MM.1S (cell line): ENCODE results near the gene SPO11.

Experiments used
- DNase-seq: peaks from one replicate; pipeline ENCODE4 v3.0.0-alpha.2; 2015
- H2AFZ ChIP-seq: fragments of 300-600 bp; sonication (generic); 2 replicates; pipeline ENCODE4 v1.6.0; 2016; ENCODE audit warnings: antibody characterized with exemption, low read length
- H3F3A ChIP-seq: fragments of 300-600 bp; sonication (generic); 2 replicates; pipeline ENCODE4 v1.6.1; 2016; ENCODE audit warnings: mild to moderate bottlenecking, antibody characterized with exemption, low read length, moderate library complexity, mixed read lengths; ENCODE audit not compliant: insufficient read depth
- H3K27ac ChIP-seq: fragments of 300-600 bp; sonication (generic); 2 replicates; pipeline ENCODE4 v1.5.1; 2016; ENCODE audit warnings: mild to moderate bottlenecking, low read length
- H3K27me3 ChIP-seq: fragments of 300-600 bp; sonication (generic); replicated peaks from 2 replicates; pipeline ENCODE4 v1.6.0; 2016; ENCODE audit warnings: low read length; ENCODE audit not compliant: insufficient read depth
- H3K36me3 ChIP-seq: fragments of 300-600 bp; sonication (generic); replicated peaks from 2 replicates; pipeline ENCODE4 v1.6.1; 2016; ENCODE audit warnings: mild to moderate bottlenecking, low read length, mixed read lengths; ENCODE audit not compliant: insufficient read depth
- H3K4me1 ChIP-seq: fragments of 300-600 bp; sonication (generic); 2 replicates; pipeline ENCODE4 v1.6.1; 2016; ENCODE audit warnings: low read length, mixed read lengths
- H3K4me2 ChIP-seq: fragments of 300-600 bp; sonication (generic); 2 replicates; pipeline ENCODE4 v1.6.0; 2016; ENCODE audit warnings: low read depth, low read length
- H3K4me3 ChIP-seq: fragments of 300-600 bp; sonication (generic); 2 replicates; pipeline ENCODE4 v1.5.1; 2016; ENCODE audit warnings: low read length, mixed read lengths
- H3K79me2 ChIP-seq: fragments of 300-600 bp; sonication (generic); 2 replicates; pipeline ENCODE4 v1.6.1; 2016; ENCODE audit warnings: mixed run types, low read length, mixed read lengths
- H3K9ac ChIP-seq: fragments of 300-600 bp; sonication (generic); 2 replicates; pipeline ENCODE4 v1.6.1; 2016; ENCODE audit warnings: low read length, mixed read lengths
- H3K9me2 ChIP-seq: fragments of 300-600 bp; sonication (generic); replicated peaks from 2 replicates; pipeline ENCODE4 v1.6.1; 2016; ENCODE audit warnings: mild to moderate bottlenecking, low read length, mixed read lengths; ENCODE audit not compliant: insufficient read depth
- H3K9me3 ChIP-seq: fragments of 300-600 bp; sonication (generic); replicated peaks from 2 replicates; pipeline ENCODE4 v1.6.1; 2016; ENCODE audit warnings: mild to moderate bottlenecking, low read length, mixed read lengths; ENCODE audit not compliant: insufficient read depth
- H4K20me1 ChIP-seq: fragments of 300-600 bp; sonication (generic); 2 replicates; pipeline ENCODE4 v1.6.1; 2016; ENCODE audit warnings: mild to moderate bottlenecking, low read length, moderate library complexity, mixed read lengths; ENCODE audit not compliant: insufficient read depth
- EZH2 ChIP-seq: fragments of 300-600 bp; sonication (generic); optimal IDR thresholded peaks from 2 replicates; pipeline ENCODE3; 2017; ENCODE audit warnings: low read depth, mild to moderate bottlenecking, antibody characterized with exemption, low read length, mixed read lengths
- EZH2phosphoT487 ChIP-seq: fragments of 300-600 bp; sonication (generic); IDR thresholded peaks from 2 replicates; pipeline ENCODE4 v1.6.1; 2018; ENCODE audit warnings: antibody characterized with exemption, low read length
- TF ChIP-seq, protein P1 (sequence below): fragments of 300-600 bp; sonication (generic); IDR thresholded peaks from 2 replicates; pipeline ENCODE4 v1.5.1; 2016; ENCODE audit warnings: antibody characterized with exemption, low read length, mixed read lengths

SPO11 gene

GRCh38 chr20:57282670-57283361, 46.8 kb upstream of the SPO11 start:
- H2AFZ ChIP-seq: peak overlapping the region; percentile 44
- no peak overlapping the region for H3K27ac ChIP-seq
- H3K27me3 ChIP-seq: peaks cover 28% of the 10 kb centered on the region
- no peaks in the 10 kb centered on the region for H3K9me2 ChIP-seq
- no peaks in the 10 kb centered on the region for H3K9me3 ChIP-seq
- H4K20me1 ChIP-seq: no peaks in the 10 kb centered on the region
- H3K36me3 ChIP-seq: no peaks in the 10 kb centered on the region
- TF ChIP-seq EZH2 (no peak), EZH2phosphoT487 (no peak)
- TF ChIP-seq, protein P1, sequence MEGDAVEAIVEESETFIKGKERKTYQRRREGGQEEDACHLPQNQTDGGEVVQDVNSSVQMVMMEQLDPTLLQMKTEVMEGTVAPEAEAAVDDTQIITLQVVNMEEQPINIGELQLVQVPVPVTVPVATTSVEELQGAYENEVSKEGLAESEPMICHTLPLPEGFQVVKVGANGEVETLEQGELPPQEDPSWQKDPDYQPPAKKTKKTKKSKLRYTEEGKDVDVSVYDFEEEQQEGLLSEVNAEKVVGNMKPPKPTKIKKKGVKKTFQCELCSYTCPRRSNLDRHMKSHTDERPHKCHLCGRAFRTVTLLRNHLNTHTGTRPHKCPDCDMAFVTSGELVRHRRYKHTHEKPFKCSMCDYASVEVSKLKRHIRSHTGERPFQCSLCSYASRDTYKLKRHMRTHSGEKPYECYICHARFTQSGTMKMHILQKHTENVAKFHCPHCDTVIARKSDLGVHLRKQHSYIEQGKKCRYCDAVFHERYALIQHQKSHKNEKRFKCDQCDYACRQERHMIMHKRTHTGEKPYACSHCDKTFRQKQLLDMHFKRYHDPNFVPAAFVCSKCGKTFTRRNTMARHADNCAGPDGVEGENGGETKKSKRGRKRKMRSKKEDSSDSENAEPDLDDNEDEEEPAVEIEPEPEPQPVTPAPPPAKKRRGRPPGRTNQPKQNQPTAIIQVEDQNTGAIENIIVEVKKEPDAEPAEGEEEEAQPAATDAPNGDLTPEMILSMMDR: no peak
- peaks cover 12% of the 10 kb centered on the region for H3K4me1 ChIP-seq
- peak overlapping the region; percentile 47 for H3K4me2 ChIP-seq
- no peak overlapping the region for H3K4me3 ChIP-seq
- H3K9ac ChIP-seq: no peak overlapping the region
- DNase-seq: peak; percentile 73
- no peaks in the 10 kb centered on the region for H3F3A ChIP-seq
- H3K79me2 ChIP-seq: no peaks in the 10 kb centered on the region

DNA sequence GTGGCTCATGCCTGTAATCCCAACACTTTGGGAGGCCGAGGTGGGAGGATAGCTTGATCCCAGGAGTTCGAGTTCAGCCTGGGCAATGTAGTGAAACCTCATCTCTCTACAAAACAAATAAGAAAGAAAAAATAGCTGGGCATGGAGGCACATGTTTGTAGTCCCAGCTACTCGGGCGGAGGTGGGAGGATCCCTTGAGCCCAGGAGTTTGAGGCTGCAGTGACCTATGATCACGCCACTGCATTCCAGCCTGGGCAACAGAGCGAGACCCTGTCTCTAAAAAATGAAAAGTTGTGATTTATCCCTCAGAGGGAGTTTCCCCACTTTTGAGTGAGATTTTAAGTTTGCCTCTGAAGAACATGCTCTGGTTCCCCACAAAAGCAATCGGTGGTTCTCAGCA, 45.7 kb upstream of the SPO11 start:
- no peak overlapping the region for H3K4me2 ChIP-seq
- TF ChIP-seq, protein P1: no peak
- TF ChIP-seq EZH2phosphoT487 (no peak), EZH2 (no peak)
- no peak overlapping the region for H3K27ac ChIP-seq
- no peaks in the 10 kb centered on the region for H3K9me3 ChIP-seq
- H3F3A ChIP-seq: no peaks in the 10 kb centered on the region
- H4K20me1 ChIP-seq: no peaks in the 10 kb centered on the region
- H3K4me1 ChIP-seq: peaks cover 12% of the 10 kb centered on the region
- no peak overlapping the region for H3K9ac ChIP-seq
- peaks cover 37% of the 10 kb centered on the region for H3K27me3 ChIP-seq
- H3K36me3 ChIP-seq: no peaks in the 10 kb centered on the region
- H3K9me2 ChIP-seq: no peaks in the 10 kb centered on the region
- H3K79me2 ChIP-seq: no peaks in the 10 kb centered on the region
- no peak for DNase-seq
- H2AFZ ChIP-seq: no peak overlapping the region
- no peak overlapping the region for H3K4me3 ChIP-seq

GRCh38 chr20:57287007-57287880, 42.4 kb upstream of the SPO11 start:
- Histone ChIP-seq H3F3A (no peaks in the 10 kb centered on the region), H4K20me1 (no peaks in the 10 kb centered on the region), H3K4me2 (no peak overlapping the region), H3K4me3 (no peak overlapping the region), H3K9me2 (no peaks in the 10 kb centered on the region), H3K9me3 (no peaks in the 10 kb centered on the region), H3K27ac (no peak overlapping the region), H3K79me2 (no peaks in the 10 kb centered on the region), H3K9ac (no peak overlapping the region), H3K4me1 (0 out of 2 replicates have a peak, but pooled peaks cover 5% of the 10 kb centered on the region), H3K27me3 (peaks cover 56% of the 10 kb centered on the region), H3K36me3 (no peaks in the 10 kb centered on the region), H2AFZ (no peak overlapping the region)
- TF ChIP-seq, protein P1: no peak
- TF ChIP-seq EZH2phosphoT487 (no peak), EZH2 (no peak)
- no peak for DNase-seq
